GM23338 (cell line): ENCODE results near the gene COX6B2. TPM values are rescaled to one million over a fixed set of nuclear protein-coding genes. Genes with fewer than 3 reads are reported as not detected.

Experiments
- ATAC-seq: fragments of 200-7000 bp; cut with Tn5 transposase; 3 replicates; pipeline ENCODE4 v1.9.1; 2020
- DNase-seq: peaks from one replicate; pipeline ENCODE4 v3.0.0-alpha.2; 2015; ENCODE audit warnings: low spot score
- H2AFZ ChIP-seq: fragments of 200-600 bp; sonication (generic); 2 replicates; pipeline ENCODE4 v1.8.0; 2016; ENCODE audit warnings: antibody characterized with exemption, mild to moderate bottlenecking, moderate library complexity
- H3F3A ChIP-seq: fragments of 200-600 bp; sonication (generic); replicated peaks from 2 replicates; pipeline ENCODE4 v1.8.0; 2017; ENCODE audit warnings: antibody characterized with exemption, mixed run types, low read depth
- H3K27ac ChIP-seq: fragments of 200-600 bp; sonication (generic); 2 replicates; pipeline ENCODE4 v1.6.1; 2016; ENCODE audit warnings: low read depth
- H3K27me3 ChIP-seq: fragments of 200-600 bp; sonication (generic); 2 replicates; pipeline ENCODE4 v1.8.0; 2016; ENCODE audit warnings: mild to moderate bottlenecking, mixed run types, moderate library complexity; ENCODE audit not compliant: insufficient read depth
- H3K36me3 ChIP-seq: fragments of 200-600 bp; sonication (generic); 2 replicates; pipeline ENCODE4 v1.8.0; 2016; ENCODE audit warnings: mild to moderate bottlenecking; ENCODE audit not compliant: insufficient read depth
- H3K4me1 ChIP-seq: fragments of 200-600 bp; sonication (generic); 2 replicates; pipeline ENCODE4 v1.8.0; 2016; ENCODE audit warnings: mild to moderate bottlenecking, moderate library complexity; ENCODE audit not compliant: insufficient read depth
- H3K4me2 ChIP-seq: fragments of 200-600 bp; sonication (generic); 2 replicates; pipeline ENCODE4 v1.7.1; 2017; ENCODE audit warnings: mixed run types
- H3K4me3 ChIP-seq: fragments of 200-600 bp; sonication (generic); 2 replicates; pipeline ENCODE4 v1.6.1; 2016; ENCODE audit warnings: mixed run types
- H3K79me2 ChIP-seq: fragments of 200-600 bp; sonication (generic); replicated peaks from 2 replicates; pipeline ENCODE4 v1.8.0; 2017; ENCODE audit warnings: mild to moderate bottlenecking; ENCODE audit not compliant: insufficient read depth
- H3K9me2 ChIP-seq: fragments of 200-600 bp; sonication (generic); 2 replicates; pipeline ENCODE4 v1.8.0; 2017; ENCODE audit not compliant: insufficient read depth
- H4K20me1 ChIP-seq: fragments of 200-600 bp; sonication (generic); replicated peaks from 2 replicates; pipeline ENCODE4 v1.8.0; 2017; ENCODE audit warnings: mild to moderate bottlenecking; ENCODE audit not compliant: insufficient read depth
- H3K27ac Mint-ChIP-seq: 2 replicates; pipeline ENCODE4 v1.8.0; 2020; ENCODE audit warnings: inconsistent platforms, mild to moderate bottlenecking, moderate library complexity, mixed read lengths
- H3K27me3 Mint-ChIP-seq: 3 replicates; pipeline ENCODE4 v1.8.0; 2022; ENCODE audit warnings: low read depth, mild to moderate bottlenecking, moderate library complexity, mixed read lengths, inconsistent platforms; ENCODE audit not compliant: insufficient read depth, poor library complexity
- H3K36me3 Mint-ChIP-seq: 3 replicates; pipeline ENCODE4 v1.8.0; 2021; ENCODE audit warnings: low read depth, mild to moderate bottlenecking, inconsistent platforms, moderate library complexity, mixed read lengths
- H3K4me1 Mint-ChIP-seq: 3 replicates; pipeline ENCODE4 v1.8.0; 2020; ENCODE audit warnings: mild to moderate bottlenecking, inconsistent platforms, mixed read lengths
- H3K4me3 Mint-ChIP-seq: 3 replicates; pipeline ENCODE4 v1.8.0; 2021; ENCODE audit warnings: moderate library complexity, mild to moderate bottlenecking, inconsistent platforms, mixed read lengths
- H3K9me3 Mint-ChIP-seq: 3 replicates; pipeline ENCODE4 v1.8.0; 2020; ENCODE audit warnings: moderate library complexity, mild to moderate bottlenecking, inconsistent platforms, mixed read lengths
- EZH2phosphoT487 ChIP-seq: fragments of 200-600 bp; sonication (generic); IDR thresholded peaks from one replicate; pipeline ENCODE4 v1.8.1; 2018; ENCODE audit warnings: antibody characterized with exemption; ENCODE audit not compliant: unreplicated experiment
- JUNB ChIP-seq: IDR thresholded peaks from one replicate; pipeline ENCODE4 v1.6.1; 2016; ENCODE audit warnings: antibody characterized with exemption; ENCODE audit not compliant: unreplicated experiment
- POLR2AphosphoS5 ChIP-seq: IDR thresholded peaks from 2 replicates; pipeline ENCODE4 v1.6.1; 2016; ENCODE audit warnings: antibody characterized with exemption, low read depth
- STAT1 ChIP-seq: IDR thresholded peaks from one replicate; pipeline ENCODE4 v1.6.1; 2016; ENCODE audit warnings: antibody characterized with exemption; ENCODE audit not compliant: unreplicated experiment
- ZNF331 ChIP-seq: fragments of 250-450 bp; sonication (Bioruptor Pico); IDR thresholded peaks from 2 replicates; pipeline ENCODE4 v1.5.0; 2020; ENCODE audit warnings: low read depth, mild to moderate bottlenecking, moderate library complexity
- polyA plus RNA-seq: library from polyadenylated mRNA; unstranded; fragments of >200 nt; fragmentation: Nextera tagmentation; extraction: Ambion mirVana; gene quantifications from 2 replicates; pipeline ENCODE4 v1.2.1, GENCODE V29; 2016
- total RNA-seq: library from RNA; depleted of rRNA; stranded (reverse); fragments of >200 nt; shearing (Covaris generic); gene quantifications from 2 replicates; pipeline ENCODE4 v1.2.3, GENCODE V29; 2014
- TF ChIP-seq, protein P1 (sequence below): IDR thresholded peaks from 2 replicates; pipeline ENCODE4 v1.6.1; 2016; ENCODE audit warnings: antibody characterized with exemption
- TF ChIP-seq, protein P2 (sequence below): IDR thresholded peaks from one replicate; pipeline ENCODE4 v1.6.1; 2018; ENCODE audit warnings: antibody characterized with exemption; ENCODE audit not compliant: unreplicated experiment
- TF ChIP-seq, protein P3 (sequence below), 2 experiments: fragments of 200-600 bp in 1 of 2; sonication (generic) in 1 of 2; conservative IDR thresholded peaks; 2 replicates each; pipeline versions ENCODE4 v1.5.1 to v1.6.1; 2016 to 2017; ENCODE audit warnings: antibody characterized with exemption in 2 of 2, low read depth in 2 of 2, mild to moderate bottlenecking in 2 of 2, moderate library complexity in 1 of 2

COX6B2 gene
- total and polyA plus RNA-seq, 2 experiments from 2014 or later: 2.7 to 5.3 TPM

DNA sequence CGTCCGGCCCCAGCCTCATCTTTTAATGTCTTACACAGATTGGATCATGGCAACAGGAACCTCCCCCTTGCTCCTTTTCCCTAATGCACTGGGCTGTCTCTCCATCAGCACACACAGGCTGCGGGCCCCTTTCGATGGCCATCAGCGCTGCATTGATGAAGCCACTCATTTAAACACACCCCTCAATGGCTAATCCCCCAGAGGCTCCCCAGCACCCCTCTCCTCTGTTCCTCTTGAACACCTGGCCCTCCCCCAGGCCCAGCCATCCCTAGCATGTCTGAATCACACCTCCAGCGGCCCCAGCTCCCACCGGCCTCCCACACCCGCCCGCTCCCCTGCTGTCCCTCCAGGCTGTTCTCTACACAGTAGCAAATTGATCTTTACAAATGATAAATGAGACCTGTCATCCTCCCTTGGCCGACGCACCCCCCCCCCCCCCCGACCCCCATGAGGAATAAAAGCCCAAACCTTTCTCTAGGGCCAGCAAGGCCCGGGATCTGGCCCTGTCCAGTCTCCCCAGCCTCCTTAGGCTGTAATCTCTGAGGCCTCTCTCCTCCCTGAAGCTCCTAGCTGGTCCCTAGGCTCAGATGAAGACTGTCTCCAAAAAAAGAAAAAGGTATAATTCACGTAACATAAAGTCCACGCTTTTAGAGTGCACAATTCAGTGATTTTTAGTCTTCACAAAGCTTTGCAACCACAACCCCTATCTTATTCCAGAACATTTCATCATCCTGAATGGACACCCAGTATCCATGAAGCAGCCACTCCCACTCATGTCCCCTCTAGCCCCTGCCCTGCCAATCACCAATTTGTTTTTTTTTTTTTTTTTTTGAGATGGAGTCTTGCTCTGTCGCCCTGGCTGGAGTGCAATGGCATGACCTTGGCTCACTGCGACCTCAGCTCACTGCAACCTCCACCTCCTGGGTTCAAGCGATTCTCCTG is 38.6 kb upstream of the COX6B2 start:
- Histone ChIP-seq H2AFZ (no peak overlapping the region), H3K4me3 (peak overlapping the region; percentile 30), H3F3A (peaks cover 37% of the 10 kb centered on the region), H3K79me2 (peaks cover 5% of the 10 kb centered on the region; the same call in 1 of the 2 replicates), H3K4me2 (peak overlapping the region; percentile 72), H3K27me3 (no peaks in the 10 kb centered on the region), H3K27ac (peak overlapping the region; percentile 75), H3K4me1 (peaks cover 51% of the 10 kb centered on the region), H4K20me1 (peaks cover 20% of the 10 kb centered on the region), H3K36me3 (0 out of 2 replicates have a peak, but pooled peaks cover 7% of the 10 kb centered on the region), H3K9me2 (no peaks in the 10 kb centered on the region)
- Mint-ChIP-seq H3K4me1 (peaks cover 52% of the 10 kb centered on the region), H3K4me3 (peak overlapping the region; percentile 59), H3K27me3 (peaks cover 31% of the 10 kb centered on the region), H3K9me3 (no peaks in the 10 kb centered on the region; the same call in 2 of the 3 replicates), H3K27ac (peak overlapping the region; percentile 94), H3K36me3 (peaks cover 29% of the 10 kb centered on the region)
- TF ChIP-seq EZH2phosphoT487 (no peak), POLR2AphosphoS5 (no peak), STAT1 (no peak), JUNB (no peak), ZNF331 (no peak)
- TF ChIP-seq, protein P1, sequence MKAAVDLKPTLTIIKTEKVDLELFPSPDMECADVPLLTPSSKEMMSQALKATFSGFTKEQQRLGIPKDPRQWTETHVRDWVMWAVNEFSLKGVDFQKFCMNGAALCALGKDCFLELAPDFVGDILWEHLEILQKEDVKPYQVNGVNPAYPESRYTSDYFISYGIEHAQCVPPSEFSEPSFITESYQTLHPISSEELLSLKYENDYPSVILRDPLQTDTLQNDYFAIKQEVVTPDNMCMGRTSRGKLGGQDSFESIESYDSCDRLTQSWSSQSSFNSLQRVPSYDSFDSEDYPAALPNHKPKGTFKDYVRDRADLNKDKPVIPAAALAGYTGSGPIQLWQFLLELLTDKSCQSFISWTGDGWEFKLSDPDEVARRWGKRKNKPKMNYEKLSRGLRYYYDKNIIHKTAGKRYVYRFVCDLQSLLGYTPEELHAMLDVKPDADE: no peak
- TF ChIP-seq, protein P2, sequence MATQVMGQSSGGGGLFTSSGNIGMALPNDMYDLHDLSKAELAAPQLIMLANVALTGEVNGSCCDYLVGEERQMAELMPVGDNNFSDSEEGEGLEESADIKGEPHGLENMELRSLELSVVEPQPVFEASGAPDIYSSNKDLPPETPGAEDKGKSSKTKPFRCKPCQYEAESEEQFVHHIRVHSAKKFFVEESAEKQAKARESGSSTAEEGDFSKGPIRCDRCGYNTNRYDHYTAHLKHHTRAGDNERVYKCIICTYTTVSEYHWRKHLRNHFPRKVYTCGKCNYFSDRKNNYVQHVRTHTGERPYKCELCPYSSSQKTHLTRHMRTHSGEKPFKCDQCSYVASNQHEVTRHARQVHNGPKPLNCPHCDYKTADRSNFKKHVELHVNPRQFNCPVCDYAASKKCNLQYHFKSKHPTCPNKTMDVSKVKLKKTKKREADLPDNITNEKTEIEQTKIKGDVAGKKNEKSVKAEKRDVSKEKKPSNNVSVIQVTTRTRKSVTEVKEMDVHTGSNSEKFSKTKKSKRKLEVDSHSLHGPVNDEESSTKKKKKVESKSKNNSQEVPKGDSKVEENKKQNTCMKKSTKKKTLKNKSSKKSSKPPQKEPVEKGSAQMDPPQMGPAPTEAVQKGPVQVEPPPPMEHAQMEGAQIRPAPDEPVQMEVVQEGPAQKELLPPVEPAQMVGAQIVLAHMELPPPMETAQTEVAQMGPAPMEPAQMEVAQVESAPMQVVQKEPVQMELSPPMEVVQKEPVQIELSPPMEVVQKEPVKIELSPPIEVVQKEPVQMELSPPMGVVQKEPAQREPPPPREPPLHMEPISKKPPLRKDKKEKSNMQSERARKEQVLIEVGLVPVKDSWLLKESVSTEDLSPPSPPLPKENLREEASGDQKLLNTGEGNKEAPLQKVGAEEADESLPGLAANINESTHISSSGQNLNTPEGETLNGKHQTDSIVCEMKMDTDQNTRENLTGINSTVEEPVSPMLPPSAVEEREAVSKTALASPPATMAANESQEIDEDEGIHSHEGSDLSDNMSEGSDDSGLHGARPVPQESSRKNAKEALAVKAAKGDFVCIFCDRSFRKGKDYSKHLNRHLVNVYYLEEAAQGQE: no peak
- TF ChIP-seq, protein P3, sequence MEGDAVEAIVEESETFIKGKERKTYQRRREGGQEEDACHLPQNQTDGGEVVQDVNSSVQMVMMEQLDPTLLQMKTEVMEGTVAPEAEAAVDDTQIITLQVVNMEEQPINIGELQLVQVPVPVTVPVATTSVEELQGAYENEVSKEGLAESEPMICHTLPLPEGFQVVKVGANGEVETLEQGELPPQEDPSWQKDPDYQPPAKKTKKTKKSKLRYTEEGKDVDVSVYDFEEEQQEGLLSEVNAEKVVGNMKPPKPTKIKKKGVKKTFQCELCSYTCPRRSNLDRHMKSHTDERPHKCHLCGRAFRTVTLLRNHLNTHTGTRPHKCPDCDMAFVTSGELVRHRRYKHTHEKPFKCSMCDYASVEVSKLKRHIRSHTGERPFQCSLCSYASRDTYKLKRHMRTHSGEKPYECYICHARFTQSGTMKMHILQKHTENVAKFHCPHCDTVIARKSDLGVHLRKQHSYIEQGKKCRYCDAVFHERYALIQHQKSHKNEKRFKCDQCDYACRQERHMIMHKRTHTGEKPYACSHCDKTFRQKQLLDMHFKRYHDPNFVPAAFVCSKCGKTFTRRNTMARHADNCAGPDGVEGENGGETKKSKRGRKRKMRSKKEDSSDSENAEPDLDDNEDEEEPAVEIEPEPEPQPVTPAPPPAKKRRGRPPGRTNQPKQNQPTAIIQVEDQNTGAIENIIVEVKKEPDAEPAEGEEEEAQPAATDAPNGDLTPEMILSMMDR (conservative IDR thresholded peaks at IDR 0.05; ENCODE audit: low read depth in 2 of 2): no peak
- peak; percentile 62 for DNase-seq
- ATAC-seq: peak; percentile 74
